ENCODE measurements around the gene KIAA0825.
"Not testable (repeated sequence)": the region's sequence is repeated elsewhere in the genome, so short reads cannot be mapped to it uniquely, and the experiment has no call there.

Gene KIAA0825

DNA sequence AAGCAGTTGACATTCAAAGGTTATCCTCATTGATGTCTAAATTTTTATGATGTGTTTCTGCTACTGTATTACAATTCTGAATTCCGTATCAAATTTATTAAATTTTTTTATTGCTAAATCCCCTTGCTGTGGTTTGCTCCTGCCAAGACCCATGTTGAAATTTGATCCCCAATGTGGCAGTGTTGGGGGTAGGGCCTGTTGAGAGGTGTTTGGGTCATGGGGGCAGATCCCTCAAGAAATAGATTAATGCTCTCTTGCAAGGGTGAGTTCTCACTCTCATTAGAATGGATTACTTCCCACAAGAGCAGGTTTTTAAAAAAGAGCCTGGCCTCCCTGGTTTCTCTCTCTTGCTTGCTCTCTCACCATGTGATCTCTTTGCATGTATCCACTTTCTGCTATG lies 442.5 kb downstream of the KIAA0825 start:
- DNase-seq (ENCODE audit: low read depth, low spot score) = no peak

DNA sequence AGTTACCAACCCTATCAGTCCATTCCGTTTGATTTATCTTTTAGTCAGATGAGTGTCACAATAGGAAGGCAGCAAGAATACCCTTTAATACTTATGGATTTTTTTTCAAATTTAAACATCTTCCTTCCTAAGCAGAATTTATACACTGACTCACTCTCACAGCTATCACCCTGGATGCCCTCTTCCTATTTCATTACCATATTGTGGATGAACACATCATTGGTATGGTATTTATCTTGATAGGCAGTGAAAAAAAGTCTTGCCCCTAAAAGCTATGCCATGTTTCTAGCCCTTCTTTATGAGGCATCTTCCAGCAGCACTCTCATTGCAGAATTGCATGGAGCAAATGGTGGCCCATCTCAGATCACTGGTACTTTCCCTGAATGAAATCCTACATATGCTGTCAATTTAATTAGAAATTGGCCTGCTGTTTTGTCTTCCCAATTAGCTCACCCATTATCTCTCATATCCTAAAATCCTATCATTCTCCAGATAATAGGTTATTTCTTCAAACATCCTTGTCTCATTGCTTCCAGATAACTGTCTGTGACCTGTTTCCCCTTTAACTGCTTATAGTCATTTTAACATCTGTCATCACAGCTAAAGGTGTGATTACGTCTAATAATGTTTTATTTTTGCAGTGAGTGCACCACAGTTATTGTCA lies 443.5 kb downstream of the KIAA0825 start:
- DNase-seq (ENCODE audit: low read depth, low spot score) = peak; percentile 2

GRCh38 chr5:94173100-94173499 lies 445.3 kb downstream of the KIAA0825 start:
- no peak for DNase-seq (ENCODE audit: low read depth, low spot score)

DNA sequence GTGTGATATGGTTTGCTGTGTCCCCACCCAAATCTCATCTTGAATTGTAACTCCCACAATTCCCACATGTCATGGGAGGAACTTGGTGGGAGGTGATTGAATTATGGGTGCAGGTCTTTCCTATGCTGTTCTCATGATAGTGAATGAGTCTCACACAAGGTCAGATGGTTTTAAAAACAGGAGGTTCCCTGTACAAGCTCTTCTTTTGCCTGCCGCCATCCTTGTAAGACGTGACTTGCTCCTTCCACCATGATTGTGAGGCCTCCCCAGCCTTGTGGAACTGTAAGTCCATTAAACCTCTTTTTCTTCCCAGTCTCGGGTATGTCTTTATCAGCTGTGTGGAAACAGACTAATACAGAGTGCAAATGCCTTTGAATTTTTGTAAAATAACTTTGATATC lies 447.3 kb downstream of the KIAA0825 start:
- not testable (repeated sequence) for DNase-seq (ENCODE audit: low read depth, low spot score)

DNA sequence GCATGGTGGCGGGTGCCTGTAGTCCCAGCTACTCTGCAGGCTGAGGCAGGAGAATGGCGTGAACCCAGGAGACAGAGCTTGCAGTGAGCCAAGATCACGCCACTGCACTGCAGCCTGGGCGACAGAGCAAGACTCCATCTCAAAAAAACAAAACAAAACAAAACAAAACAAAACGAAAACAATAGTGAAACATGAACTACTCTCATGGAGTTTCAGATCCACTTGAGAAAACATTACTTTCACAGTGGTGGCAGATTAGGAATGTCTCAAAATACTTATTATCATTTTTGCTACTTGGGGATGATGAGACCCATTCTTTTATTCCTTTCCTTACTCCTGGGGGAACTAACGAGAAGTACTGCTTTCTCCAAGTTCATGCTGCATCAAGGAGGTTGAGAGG lies 448.2 kb downstream of the KIAA0825 start:
- DNase-seq (ENCODE audit: low read depth, low spot score) = not testable (repeated sequence)

DNA sequence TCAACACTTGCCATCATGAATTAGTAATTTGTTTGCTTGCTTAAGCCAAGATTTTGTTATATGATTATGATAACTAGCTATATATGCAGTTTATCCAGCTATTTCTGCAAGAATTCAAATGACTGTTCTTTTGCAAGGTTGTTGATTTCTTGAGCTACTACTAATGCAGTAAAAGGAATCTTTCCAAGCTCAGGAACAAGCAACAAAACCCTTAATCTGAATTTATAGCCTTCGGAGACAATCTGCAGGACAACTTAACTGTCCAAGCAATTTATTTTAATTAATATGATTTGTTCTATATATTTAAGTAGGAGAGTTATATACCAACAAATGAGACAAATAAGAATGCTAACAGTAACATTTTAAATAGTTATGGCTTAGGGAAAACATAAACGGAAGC lies 450.3 kb downstream of the KIAA0825 start:
- DNase-seq (ENCODE audit: low read depth, low spot score) = no peak

- DNase-seq (ENCODE audit: low read depth, low spot score) = no peak
Observed at GRCh38 chr5:94161801-94162200, 456.6 kb downstream of the KIAA0825 start.

DNA sequence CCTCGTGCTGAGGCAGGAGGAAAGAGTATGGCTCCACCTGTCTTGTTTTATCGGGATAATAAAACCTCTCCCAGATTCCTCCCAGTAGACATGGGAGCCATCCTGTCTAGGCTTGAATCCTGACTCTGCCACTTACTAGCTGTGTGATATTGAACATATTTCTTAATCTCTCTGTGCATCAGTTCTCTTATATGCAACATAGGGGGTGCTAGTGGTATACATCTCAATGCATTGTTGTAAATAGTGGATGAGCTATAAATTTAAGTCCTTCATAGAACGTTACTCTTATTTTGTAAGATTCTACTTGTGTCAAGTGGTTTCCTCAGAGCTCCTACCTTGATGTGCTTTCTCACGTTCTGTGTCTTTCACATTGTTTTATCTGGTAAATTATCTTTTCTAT lies 459.3 kb downstream of the KIAA0825 start:
- no peak for DNase-seq (ENCODE audit: low read depth, low spot score)

GRCh38 chr5:94157704-94158539 lies 460.5 kb downstream of the KIAA0825 start:
- DNase-seq (ENCODE audit: low read depth, low spot score) = no peak

DNA sequence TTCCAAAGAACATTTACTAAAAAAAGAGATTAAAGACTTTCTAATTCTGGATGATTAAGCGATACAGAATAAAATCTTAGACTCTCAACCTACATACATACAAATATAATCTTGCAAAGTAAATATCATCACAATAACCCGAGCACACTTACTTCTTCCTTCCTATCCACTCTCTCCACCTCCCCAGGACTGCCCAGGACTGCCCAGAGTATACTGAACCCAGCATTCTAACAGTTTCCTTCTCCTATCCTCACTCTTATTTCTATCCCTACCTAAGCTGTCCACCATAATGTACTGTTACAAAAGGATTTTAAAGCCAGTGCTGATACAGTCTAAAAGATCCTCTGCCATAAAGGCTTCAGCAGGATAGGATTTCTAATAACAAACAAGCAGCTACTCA lies 463.7 kb downstream of the KIAA0825 start:
- no peak for DNase-seq (ENCODE audit: low read depth, low spot score)

DNA sequence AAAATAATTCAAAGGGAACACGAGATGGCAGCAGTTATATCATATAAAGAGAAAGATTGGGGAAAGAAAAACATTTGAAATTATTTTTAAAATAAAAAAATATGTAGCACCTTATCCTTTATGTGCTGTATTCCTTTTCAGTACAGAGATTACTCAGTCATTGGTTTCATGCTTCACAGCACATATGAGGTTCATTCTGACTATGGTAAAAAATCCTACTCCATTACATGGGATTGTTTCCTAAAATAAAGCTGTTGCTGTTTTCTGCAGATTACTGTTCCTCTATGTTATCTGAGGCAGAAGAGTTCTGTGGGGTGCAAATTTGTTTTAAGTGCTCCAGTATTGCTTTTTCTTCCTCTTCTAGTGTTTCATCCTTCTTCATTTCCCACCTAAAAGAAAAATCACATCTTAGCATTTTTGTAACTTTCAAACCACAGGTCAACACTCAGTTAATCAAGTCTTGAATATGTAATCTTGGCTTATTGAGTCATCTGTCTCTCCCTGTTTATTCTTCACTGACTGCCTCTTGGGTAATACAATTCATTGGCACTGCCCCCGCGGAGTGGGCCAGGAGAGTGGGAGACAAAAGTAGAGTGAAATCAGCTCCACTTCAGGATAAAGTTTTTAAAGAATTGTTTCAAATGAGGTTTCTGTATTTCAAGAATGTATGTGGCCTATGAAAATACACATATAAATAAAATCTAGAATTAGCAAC lies 464.5 kb downstream of the KIAA0825 start:
- no peak for DNase-seq (ENCODE audit: low read depth, low spot score)

DNA sequence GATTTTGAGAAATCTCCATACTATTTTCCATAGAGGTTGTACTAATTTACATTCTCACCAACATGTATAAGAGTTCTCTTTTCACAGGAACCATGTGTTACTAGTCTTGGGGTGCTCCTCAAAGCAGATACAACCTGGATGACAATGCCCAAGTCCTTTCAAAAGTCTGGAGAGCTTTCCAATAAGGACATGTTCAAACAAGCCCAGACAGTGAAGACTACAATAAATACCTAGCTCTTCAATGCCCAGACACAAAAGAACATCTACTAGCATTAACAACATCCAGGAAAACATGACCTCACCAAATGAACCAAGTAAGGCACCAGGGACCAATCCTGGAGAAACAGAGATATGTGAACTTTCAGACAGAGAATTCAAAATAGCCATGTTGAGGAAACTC lies 474.8 kb downstream of the KIAA0825 start:
- DNase-seq (ENCODE audit: low read depth, low spot score) = not testable (repeated sequence)

- no peak for DNase-seq (ENCODE audit: low read depth, low spot score)
Observed at GRCh38 chr5:94140300-94140699, 478.1 kb downstream of the KIAA0825 start.

DNA sequence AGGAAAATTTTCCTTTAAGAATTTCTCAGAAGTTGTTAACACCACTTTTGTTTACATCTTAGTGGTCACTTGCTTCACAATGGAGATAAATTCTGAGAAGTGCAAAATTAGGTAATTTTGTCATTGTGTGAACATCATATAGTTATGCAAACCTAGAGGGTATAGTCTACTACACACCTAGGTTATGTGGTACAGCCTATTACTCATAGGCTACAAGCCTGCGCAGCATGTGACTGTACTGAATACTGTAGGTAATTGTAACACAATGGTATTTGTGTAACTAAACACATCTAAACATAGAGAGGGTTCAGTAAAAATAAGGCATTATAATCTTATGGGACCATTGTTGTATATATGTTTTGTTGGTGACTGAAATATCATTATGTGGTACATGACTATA lies 488.3 kb downstream of the KIAA0825 start:
- no peak for DNase-seq (ENCODE audit: low read depth, low spot score)

DNA sequence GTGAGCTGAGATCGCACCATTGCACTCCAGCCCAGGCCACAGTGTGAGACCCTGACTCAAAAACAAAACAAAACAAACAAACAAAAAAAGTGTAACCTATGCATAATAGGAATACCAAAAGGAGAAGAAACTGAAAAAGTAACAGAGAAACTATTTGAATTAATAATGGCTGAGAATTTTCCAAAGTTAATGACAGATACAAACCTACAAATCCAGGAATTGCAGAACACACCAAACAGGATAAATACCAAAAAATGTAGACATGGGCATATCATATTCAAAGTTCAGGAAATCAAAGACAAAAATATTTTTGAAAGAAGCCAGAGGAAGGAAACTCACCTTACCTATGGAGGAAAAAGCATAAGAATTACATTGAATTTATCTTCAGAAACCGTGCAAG lies 493.3 kb downstream of the KIAA0825 start:
- no peak for DNase-seq (ENCODE audit: low read depth, low spot score)

DNA sequence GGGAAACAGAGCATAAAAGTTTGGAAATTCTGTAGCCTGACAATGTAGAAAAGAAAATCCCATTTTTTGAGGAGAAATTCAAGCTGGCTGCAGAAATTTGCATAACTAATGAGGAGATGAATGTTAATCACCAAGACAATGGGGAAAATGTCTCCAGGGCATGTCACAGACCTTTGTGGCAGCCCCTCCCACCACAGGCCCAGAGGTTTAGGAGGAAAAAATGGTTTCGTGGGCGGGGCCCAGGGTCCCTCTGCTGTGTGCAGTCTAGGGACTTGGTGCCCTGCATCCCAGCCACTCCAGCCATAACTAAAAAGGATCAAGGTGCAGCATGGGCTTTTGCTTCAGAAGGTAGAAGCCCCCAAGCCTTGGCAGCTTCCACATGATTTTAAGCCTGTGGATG lies 502.1 kb downstream of the KIAA0825 start:
- DNase-seq (ENCODE audit: low read depth, low spot score) = not testable (repeated sequence)

DNA sequence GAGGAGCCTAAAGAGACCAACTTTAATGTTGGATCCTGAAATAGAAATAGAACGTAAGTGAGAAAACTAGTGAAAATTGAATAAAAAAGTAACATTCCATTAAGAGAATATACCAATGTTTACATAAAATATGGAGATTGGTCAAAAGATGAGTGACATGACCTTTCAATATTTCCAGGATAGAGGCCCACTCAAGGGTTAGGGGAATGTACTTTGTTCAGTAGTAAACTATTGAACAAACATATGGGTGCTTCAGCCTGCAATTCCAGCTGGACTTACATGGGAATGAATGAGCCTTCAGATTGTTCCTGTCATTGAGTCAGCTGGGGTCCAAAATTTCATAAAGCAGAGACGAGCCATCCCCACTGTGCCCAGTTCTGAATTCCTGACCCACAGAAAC lies 505.3 kb downstream of the KIAA0825 start:
- DNase-seq (ENCODE audit: low read depth, low spot score) = no peak

DNA sequence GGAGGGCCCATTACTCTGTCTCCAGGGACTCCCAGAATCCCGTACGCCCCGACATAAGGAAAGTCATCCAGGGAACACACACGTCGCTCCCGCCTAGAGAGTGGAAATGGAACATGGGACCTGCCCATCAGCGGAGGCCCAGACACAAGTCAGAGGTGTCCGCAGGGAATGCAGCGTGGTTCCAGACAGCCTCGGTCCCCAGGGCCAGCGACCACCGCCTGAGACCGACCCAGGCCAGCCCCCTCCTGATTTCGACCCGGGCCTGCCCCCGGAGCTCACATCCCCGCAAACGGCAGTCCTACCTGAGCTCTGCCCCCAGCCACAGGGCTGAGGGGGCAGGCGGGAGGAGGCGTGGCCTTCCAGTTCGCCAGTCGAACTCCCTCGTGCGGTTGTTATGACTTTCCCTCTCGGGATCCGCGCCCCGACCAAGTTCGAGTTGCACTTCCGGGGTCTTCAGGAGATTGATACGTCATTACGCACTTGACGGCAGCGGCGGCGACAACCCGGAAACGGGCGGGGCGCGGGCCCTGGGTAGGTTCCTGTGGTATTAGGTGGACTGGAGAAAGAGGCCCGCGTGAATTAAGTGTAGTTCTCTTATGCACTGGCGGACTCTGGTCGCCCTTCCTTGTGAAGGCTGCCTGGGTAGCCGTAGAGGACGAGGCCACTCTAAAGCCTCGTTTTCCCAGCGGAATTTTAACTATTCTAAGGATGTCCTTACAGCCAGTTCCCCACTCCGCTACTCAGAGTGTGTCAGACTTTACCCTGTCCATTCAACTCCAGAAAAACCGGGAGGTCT lies 507.0 kb downstream of the KIAA0825 start:
- peak; percentile 88 for DNase-seq (ENCODE audit: low read depth, low spot score)

- DNase-seq (ENCODE audit: low read depth, low spot score) = no peak
Observed at GRCh38 chr5:94103514-94104245, 514.7 kb downstream of the KIAA0825 start.

All from smooth muscle cell of the brain vasculature (primary cell).